Urinary bladder (tissue), 4 donors: ENCODE results near the gene ARHGAP8. TPM values are rescaled to one million over a fixed set of nuclear protein-coding genes. Genes with fewer than 3 reads are reported as not detected.

Experiments used
- DNase-seq: peaks from one replicate; pipeline ENCODE4 v3.0.0-alpha.2; 2015; ENCODE audit errors: extremely low spot score
- H3K27ac ChIP-seq: one replicate; pipeline ENCODE4 v1.5.1; 2013; ENCODE audit warnings: low read depth, mild to moderate bottlenecking, moderate library complexity
- H3K36me3 ChIP-seq: one replicate; pipeline ENCODE4 v1.6.1; 2013; ENCODE audit warnings: mild to moderate bottlenecking, moderate library complexity; ENCODE audit not compliant: insufficient read depth
- H3K4me1 ChIP-seq: one replicate; pipeline ENCODE4 v1.6.1; 2013; ENCODE audit warnings: mild to moderate bottlenecking, moderate library complexity; ENCODE audit not compliant: insufficient read depth
- H3K4me3 ChIP-seq: one replicate; pipeline ENCODE4 v1.5.1; 2013; ENCODE audit warnings: low read depth, low read length
- WGBS: extraction: QIAGEN DNeasy Blood & Tissue Kit; methylation state at CpG from one replicate; pipeline ENCODE4 v1.1.7; 2013; 5-methylcytosine and 5-hydroxymethylcytosine counted together
- polyA plus RNA-seq: library from polyadenylated mRNA; stranded (reverse); fragments of 200-250 nt; gene quantifications from one replicate; pipeline ENCODE4 v1.2.3, GENCODE V29; 2013
- total RNA-seq: library from RNA; depleted of rRNA; stranded (reverse); fragments of >200 nt; gene quantifications from one replicate; pipeline ENCODE4 v1.2.3, GENCODE V29; 2014
- donor health status: healthy with polysubstance abuse.
- donor health status: healthy.

The ARHGAP8 gene
- total and polyA plus RNA-seq, 2 donors = 1.6 to 2.4 TPM

GRCh38 chr22:44730490-44731356, 21.7 kb upstream of the ARHGAP8 start:
- Histone ChIP-seq H3K4me1 (no peaks in the 10 kb centered on the region), H3K4me3 (no peak overlapping the region), H3K36me3 (no peaks in the 10 kb centered on the region), H3K27ac (no peak overlapping the region)
- no peak for DNase-seq
- 78% methylated on average over 19 of the region's 19 CpGs for WGBS

- H3K4me3 ChIP-seq = no peak overlapping the region
- H3K4me1 ChIP-seq = no peaks in the 10 kb centered on the region
- 87% methylated on average over 7 of the region's 7 CpGs for WGBS
- no peaks in the 10 kb centered on the region for H3K36me3 ChIP-seq
- no peak overlapping the region for H3K27ac ChIP-seq
- no peak for DNase-seq
Measured at GRCh38 chr22:44731357-44731970, 20.9 kb upstream of the ARHGAP8 start.

GRCh38 chr22:44732017-44732561, 20.3 kb upstream of the ARHGAP8 start:
- Histone ChIP-seq H3K4me1 (no peaks in the 10 kb centered on the region), H3K4me3 (no peak overlapping the region), H3K36me3 (no peaks in the 10 kb centered on the region), H3K27ac (no peak overlapping the region)
- no peak for DNase-seq
- WGBS = 86% methylated on average over 21 of the region's 21 CpGs

GRCh38 chr22:44732661-44733060, 19.7 kb upstream of the ARHGAP8 start:
- H3K4me1 ChIP-seq = no peaks in the 10 kb centered on the region
- no peak for DNase-seq
- no peaks in the 10 kb centered on the region for H3K36me3 ChIP-seq
- H3K27ac ChIP-seq = no peak overlapping the region
- 91% methylated on average over 27 of the region's 27 CpGs for whole genome bisulfite sequencing
- H3K4me3 ChIP-seq = no peak overlapping the region

GRCh38 chr22:44733426-44734106, 18.8 kb upstream of the ARHGAP8 start:
- no peaks in the 10 kb centered on the region for H3K36me3 ChIP-seq
- no peaks in the 10 kb centered on the region for H3K4me1 ChIP-seq
- H3K27ac ChIP-seq = no peak overlapping the region
- 90% methylated on average over 14 of the region's 14 CpGs for WGBS
- no peak for DNase-seq
- H3K4me3 ChIP-seq = no peak overlapping the region

GRCh38 chr22:44734278-44734677, 18.1 kb upstream of the ARHGAP8 start:
- Histone ChIP-seq H3K4me3 (no peak overlapping the region), H3K4me1 (no peaks in the 10 kb centered on the region), H3K27ac (no peak overlapping the region), H3K36me3 (no peaks in the 10 kb centered on the region)
- WGBS = 78% methylated on average over 8 of the region's 8 CpGs
- no peak for DNase-seq

GRCh38 chr22:44734801-44735517, 17.4 kb upstream of the ARHGAP8 start:
- Histone ChIP-seq H3K27ac (no peak overlapping the region), H3K36me3 (no peaks in the 10 kb centered on the region), H3K4me3 (no peak overlapping the region), H3K4me1 (no peaks in the 10 kb centered on the region)
- WGBS = 81% methylated on average over 23 of the region's 23 CpGs
- DNase-seq = no peak

GRCh38 chr22:44735518-44736428, 16.6 kb upstream of the ARHGAP8 start:
- WGBS = 40% methylated on average over 28 of the region's 28 CpGs
- no peak overlapping the region for H3K27ac ChIP-seq

GRCh38 chr22:44736581-44737405, 15.6 kb upstream of the ARHGAP8 start:
- no peak for DNase-seq
- 46% methylated on average over 52 of the region's 52 CpGs for WGBS
- no peaks in the 10 kb centered on the region for H3K4me1 ChIP-seq
- no peak overlapping the region for H3K4me3 ChIP-seq
- no peak overlapping the region for H3K27ac ChIP-seq
- no peaks in the 10 kb centered on the region for H3K36me3 ChIP-seq

More at GRCh38 chr22:44735518-44736428, 16.6 kb upstream of the ARHGAP8 start:
- no peaks in the 10 kb centered on the region for H3K36me3 ChIP-seq
- H3K4me1 ChIP-seq = no peaks in the 10 kb centered on the region
- DNase-seq = no peak
- H3K4me3 ChIP-seq = no peak overlapping the region

- Histone ChIP-seq H3K27ac (no peak overlapping the region), H3K36me3 (no peaks in the 10 kb centered on the region), H3K4me1 (no peaks in the 10 kb centered on the region), H3K4me3 (no peak overlapping the region)
- DNase-seq = no peak
- WGBS = 65% methylated on average over 32 of the region's 32 CpGs
Measured at GRCh38 chr22:44737406-44738346, 14.7 kb upstream of the ARHGAP8 start.

- WGBS = 49% methylated on average over 14 of the region's 14 CpGs
- Histone ChIP-seq H3K4me3 (no peak overlapping the region), H3K4me1 (no peaks in the 10 kb centered on the region), H3K27ac (no peak overlapping the region), H3K36me3 (no peaks in the 10 kb centered on the region)
- DNase-seq = no peak
Measured at GRCh38 chr22:44738347-44738715, 14.0 kb upstream of the ARHGAP8 start.
